Mucosa of gallbladder (tissue), 1 donor: ENCODE data around the gene PHKB. TPM values are rescaled to one million over a fixed set of nuclear protein-coding genes. Genes with fewer than 3 reads are reported as not detected.
"Not testable (repeated sequence)": the region's sequence is repeated elsewhere in the genome, so short reads cannot be mapped to it uniquely, and the experiment has no call there.

ENCODE experiments used
- DNase-seq: peaks from one replicate; pipeline ENCODE4 v3.0.0-alpha.2; 2020; ENCODE audit warnings: low spot score
- total RNA-seq: library from RNA; stranded (reverse); gene quantifications from one replicate; pipeline ENCODE4 v1.2.1, GENCODE V29; 2021
- donor health status: DM: no; HTN: no; CAD: no.

Gene PHKB
- total RNA-seq, 1 donor from 2014 or later: 82.6 TPM

- not testable (repeated sequence) for DNase-seq
Observed at GRCh38 chr16:47681571-47681970, 220.4 kb downstream of the PHKB start.

- no peak for DNase-seq
Observed at GRCh38 chr16:47687694-47688093, 226.6 kb downstream of the PHKB start.

- DNase-seq: no peak
Observed at GRCh38 chr16:47693226-47693625, 232.1 kb downstream of the PHKB start.

- no peak for DNase-seq
Observed at GRCh38 chr16:47694543-47694942, 233.4 kb downstream of the PHKB start.

- no peak for DNase-seq
Observed at GRCh38 chr16:47695756-47696155, 234.6 kb downstream of the PHKB start.

- no peak for DNase-seq
Observed at GRCh38 chr16:47697826-47698225, 236.7 kb downstream of the PHKB start.

- DNase-seq: no peak
Observed at GRCh38 chr16:47699106-47699505, 238.0 kb downstream of the PHKB start.

- no peak for DNase-seq
Observed at GRCh38 chr16:47700857-47701587, 239.9 kb downstream of the PHKB start.

GRCh38 chr16:47705266-47705665, 244.1 kb downstream of the PHKB start:
- DNase-seq: no peak

- DNase-seq: no peak
Observed at GRCh38 chr16:47711809-47712208, 250.7 kb downstream of the PHKB start.

GRCh38 chr16:47712276-47713224, 251.4 kb downstream of the PHKB start:
- no peak for DNase-seq

- no peak for DNase-seq
Observed at GRCh38 chr16:47713225-47713595, 252.1 kb downstream of the PHKB start.

GRCh38 chr16:47715442-47716083, 254.4 kb downstream of the PHKB start:
- no peak for DNase-seq

GRCh38 chr16:47716571-47716970, 255.4 kb downstream of the PHKB start:
- DNase-seq: no peak

- DNase-seq: no peak
Observed at GRCh38 chr16:47719713-47720112, 258.6 kb downstream of the PHKB start.

GRCh38 chr16:47721006-47721637, 260.0 kb downstream of the PHKB start:
- DNase-seq: no peak

- no peak for DNase-seq
Observed at GRCh38 chr16:47722046-47722445, 260.9 kb downstream of the PHKB start.

GRCh38 chr16:47724115-47724785, 263.1 kb downstream of the PHKB start:
- DNase-seq: no peak

- DNase-seq: no peak
Observed at GRCh38 chr16:47725188-47725695, 264.1 kb downstream of the PHKB start.

- no peak for DNase-seq
Observed at GRCh38 chr16:47726031-47726675, 265.0 kb downstream of the PHKB start.

- no peak for DNase-seq
Observed at GRCh38 chr16:47727131-47727530, 266.0 kb downstream of the PHKB start.
